Mammary microvascular endothelial cell (primary cell): ENCODE measurements around the gene MEIOSIN. TPM values are rescaled to one million over a fixed set of nuclear protein-coding genes. Genes with fewer than 3 reads are reported as not detected.

Experiments used
- total RNA-seq: library from RNA; depleted of rRNA; stranded (reverse); fragments of >200 nt; gene quantifications from 2 replicates; pipeline ENCODE4 v1.2.3, GENCODE V29; 2015

MEIOSIN gene
- not detected in 2 replicates for total RNA-seq

GRCh38 chr19:45733160-45733810 lies at the start of gene MEIOSIN:
MEIOSIN (plus strand) TSS chr19:45733439; CDS start chr19:45735377, 1,938 bp downstream.

DNA sequence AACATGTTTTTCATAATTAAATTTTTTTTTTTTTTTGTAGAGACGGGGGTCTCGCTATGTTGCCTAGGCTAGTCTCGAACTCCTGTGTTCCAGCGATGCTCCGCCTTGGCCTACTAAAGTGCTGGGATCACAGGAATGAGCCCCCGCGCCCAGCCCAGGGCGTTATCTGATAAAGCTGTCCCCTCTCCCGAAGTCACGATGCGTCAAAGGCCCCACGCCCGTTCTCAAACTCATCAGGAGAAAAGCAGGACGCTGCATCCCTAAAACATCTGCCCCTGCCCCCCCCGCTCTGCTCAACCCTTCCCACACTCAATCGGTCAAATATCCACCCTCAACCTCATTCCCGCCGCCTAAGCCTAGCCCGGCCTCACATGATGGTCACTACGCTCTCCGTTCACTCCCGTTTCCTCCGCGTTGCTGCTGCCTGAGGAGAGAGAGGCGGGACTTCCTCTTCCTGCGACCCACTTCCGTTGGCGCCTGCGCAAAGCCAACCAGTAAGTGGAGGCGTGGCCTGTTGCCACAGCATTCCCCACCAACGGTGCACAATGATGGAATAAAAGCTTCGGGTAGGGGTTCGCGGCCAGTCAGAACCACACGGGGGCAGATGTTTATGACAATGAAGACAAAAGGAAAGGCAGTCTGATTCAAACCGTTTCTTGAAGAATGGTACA lies 41.6 kb upstream of the MEIOSIN start, which contains the start of gene SNRPD2:
SNRPD2 (minus strand) TSS at position 438 of the 671 bp plus-strand sequence; CDS start at position 373, 65 bp downstream.

DNA sequence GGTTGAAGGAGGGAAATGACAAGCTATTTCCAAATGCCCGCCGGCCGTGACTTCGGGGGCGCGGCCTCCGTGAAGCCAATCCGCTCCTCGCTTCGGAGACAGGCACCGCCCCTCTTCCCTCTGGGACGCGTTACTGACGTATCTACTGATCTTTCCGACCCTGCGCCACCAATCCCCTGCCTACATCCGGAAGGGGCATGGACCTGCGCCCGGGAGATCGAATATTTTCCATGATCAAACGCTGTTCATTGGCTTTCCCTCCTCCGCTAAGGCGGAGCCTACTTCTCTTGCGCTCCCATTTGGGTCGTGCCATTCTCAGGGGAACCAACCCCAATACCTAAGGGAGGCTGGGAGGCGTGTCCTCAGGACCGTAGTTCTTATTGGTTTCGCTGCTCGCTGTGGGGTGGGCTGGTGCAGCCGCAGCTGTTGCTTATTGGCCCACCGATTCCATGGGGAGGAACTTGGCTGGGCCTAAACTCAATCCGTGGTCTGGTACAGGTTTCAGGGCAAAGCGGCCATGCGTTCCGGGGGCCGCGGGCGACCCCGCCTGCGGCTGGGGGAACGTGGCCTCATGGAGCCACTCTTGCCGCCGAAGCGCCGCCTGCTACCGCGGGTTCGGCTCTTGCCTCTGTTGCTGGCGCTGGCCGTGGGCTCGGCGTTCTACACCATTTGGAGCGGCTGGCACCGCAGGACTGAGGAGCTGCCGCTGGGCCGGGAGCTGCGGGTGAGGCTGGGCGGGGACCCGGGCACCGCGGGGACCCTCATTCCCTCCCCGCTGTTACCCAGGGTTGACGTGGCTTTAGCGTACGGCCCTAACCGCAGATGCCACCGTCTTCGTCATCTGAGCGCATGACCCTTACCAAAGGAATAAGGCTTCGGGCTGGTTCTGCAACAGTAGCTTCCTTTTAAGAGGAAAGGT lies 40.8 kb upstream of the MEIOSIN start, which contains the start of gene QPCTL:
QPCTL (plus strand) TSS at position 480 of the 919 bp plus-strand sequence; CDS start at position 518, 38 bp downstream.

GRCh38 chr19:45730368-45731288 lies 2.6 kb upstream of the MEIOSIN start, which contains the start of gene FBXO46:
FBXO46 (minus strand) TSS chr19:45730896; CDS start chr19:45713495, 17,401 bp downstream.

DNA sequence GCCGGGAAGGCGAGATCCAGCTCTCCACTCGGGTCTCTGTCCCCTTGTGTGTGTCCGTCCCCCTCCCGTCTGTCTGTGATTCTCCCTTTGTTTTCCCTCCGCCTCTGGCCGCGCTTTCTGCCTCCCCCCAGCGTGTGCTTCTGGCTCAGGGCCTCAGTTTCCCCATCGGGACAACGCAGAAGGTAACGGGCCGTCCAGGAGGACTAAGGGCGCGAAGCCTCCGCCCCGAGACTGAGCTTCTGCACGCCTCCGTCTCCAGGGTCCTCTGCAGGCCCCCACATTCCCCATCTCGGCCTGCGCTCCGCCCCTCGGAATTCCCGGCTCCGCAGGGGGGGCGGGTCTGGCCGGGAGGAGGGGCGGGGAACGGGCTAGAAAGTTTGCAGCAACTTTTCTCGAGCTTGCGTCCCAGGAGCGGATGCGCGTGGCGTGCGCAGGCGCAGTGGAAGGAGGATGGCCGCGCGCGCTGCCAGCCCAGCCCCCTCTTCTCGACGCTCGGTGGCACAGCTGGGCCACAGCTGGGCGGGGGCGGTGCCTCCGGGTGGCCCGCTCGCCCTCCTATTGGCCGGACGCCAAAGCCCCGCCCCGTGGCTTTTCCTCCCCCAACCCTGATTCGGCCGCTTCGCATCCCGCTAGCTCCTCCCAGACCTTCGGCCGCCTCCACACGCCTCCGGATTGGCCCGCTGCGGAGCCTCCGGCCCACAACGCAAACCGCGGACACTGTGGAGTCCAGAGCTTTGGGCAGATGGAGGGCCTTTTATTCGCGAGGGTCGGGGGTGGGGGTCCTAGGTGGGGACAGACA lies 35.9 kb downstream of the MEIOSIN start, which contains the start of gene SIX5:
SIX5 (minus strand) TSS at position 269 of the 799 bp plus-strand sequence. CDS start 408 bp downstream, outside the sequence.

GRCh38 chr19:45782162-45782691 lies 49.0 kb downstream of the MEIOSIN start, which contains the start of gene DMPK:
DMPK (minus strand) TSS chr19:45782490; CDS start chr19:45782352, 138 bp downstream.

GRCh38 chr19:45792470-45793177 lies 59.4 kb downstream of the MEIOSIN start, which contains the start of gene DMWD:
DMWD (minus strand) TSS chr19:45792845; CDS start chr19:45792756, 89 bp downstream.

Other genes with a start within 250 kb of the MEIOSIN start
- 6.4 and 13.3 TPM in 2 replicates for gene RTN2, start 236.4 kb upstream of the MEIOSIN start, total RNA-seq
- 0.89 TPM in 1 of 2 replicates, not detected in the other for gene PPM1N, start 235.0 kb upstream of the MEIOSIN start, total RNA-seq
- 219 and 220 TPM in 2 replicates for gene VASP, start 226.0 kb upstream of the MEIOSIN start, total RNA-seq
- gene OPA3, start 148.6 kb upstream of the MEIOSIN start, total RNA-seq: 12.0 and 13.7 TPM in 2 replicates
- gene GPR4, start 131.2 kb upstream of the MEIOSIN start, total RNA-seq: 22.5 and 26.0 TPM in 2 replicates
- 18.3 and 18.9 TPM in 2 replicates for gene EML2, start 94.0 kb upstream of the MEIOSIN start, total RNA-seq
- gene GIPR, start 65.2 kb upstream of the MEIOSIN start, total RNA-seq: not detected in 2 replicates
- 409 and 447 TPM in 2 replicates for gene SNRPD2, start 41.5 kb upstream of the MEIOSIN start, total RNA-seq
- 14.6 and 17.1 TPM in 2 replicates for gene QPCTL, start 40.8 kb upstream of the MEIOSIN start, total RNA-seq
- gene FBXO46, start 2.5 kb upstream of the MEIOSIN start, total RNA-seq: 7.7 and 9.8 TPM in 2 replicates
- 8.6 and 9.2 TPM in 2 replicates for gene SIX5, start 35.8 kb downstream of the MEIOSIN start, total RNA-seq
- 8.5 and 11.2 TPM in 2 replicates for gene DMPK, start 49.1 kb downstream of the MEIOSIN start, total RNA-seq
- gene DMWD, start 59.4 kb downstream of the MEIOSIN start, total RNA-seq: 32.8 and 33.2 TPM in 2 replicates
- gene RSPH6A, start 81.9 kb downstream of the MEIOSIN start, total RNA-seq: not detected in 2 replicates
- 47.0 and 48.7 TPM in 2 replicates for gene SYMPK, start 129.7 kb downstream of the MEIOSIN start, total RNA-seq
- gene FOXA3, start 130.9 kb downstream of the MEIOSIN start, total RNA-seq: not detected in 2 replicates
- 22.0 and 22.6 TPM in 2 replicates for gene IRF2BP1, start 152.7 kb downstream of the MEIOSIN start, total RNA-seq
- gene MYPOP, start 169.2 kb downstream of the MEIOSIN start, total RNA-seq: 1.4 and 3.1 TPM in 2 replicates
- gene NANOS2, start 181.3 kb downstream of the MEIOSIN start, total RNA-seq: not detected in 2 replicates
- 9.7 and 10.4 TPM in 2 replicates for gene NOVA2, start 240.4 kb downstream of the MEIOSIN start, total RNA-seq